GM12874 (cell line): Measurements from ENCODE around the gene HIRA.

Experiments
- CTCF ChIP-seq: IDR thresholded peaks from 2 replicates; pipeline ENCODE4 v1.5.1; 2011; ENCODE audit warnings: low read depth, mild to moderate bottlenecking, control low read depth, low read length, moderate library complexity; ENCODE audit not compliant: insufficient read depth

The HIRA gene

GRCh38 chr22:19477321-19478044 lies 46.0 kb upstream of the HIRA start:
- TF ChIP-seq CTCF: no peak

GRCh38 chr22:19476023-19476422 lies 44.5 kb upstream of the HIRA start:
- TF ChIP-seq CTCF: no peak

GRCh38 chr22:19473578-19473977 lies 42.0 kb upstream of the HIRA start:
- no peak for TF ChIP-seq CTCF

- no peak for TF ChIP-seq CTCF
These were observed 40.7 kb upstream of the HIRA start for GRCh38 chr22:19472233-19472632.

- no peak for TF ChIP-seq CTCF
These were observed 40.0 kb upstream of the HIRA start for GRCh38 chr22:19471572-19471971.

- TF ChIP-seq CTCF: no peak
These were observed 38.5 kb upstream of the HIRA start for GRCh38 chr22:19470010-19470409.

- TF ChIP-seq CTCF: no peak
These were observed 37.9 kb upstream of the HIRA start for GRCh38 chr22:19469421-19469820.
